NCI-H2107 treated with DMSO at 0.1 percent for 48 hours (cell line): ENCODE measurements around the gene RNASE11.
"Not testable (repeated sequence)": the region's sequence is repeated elsewhere in the genome, so short reads cannot be mapped to it uniquely, and the experiment has no call there.

Source experiments
- DNase-seq: peaks from one replicate; lab custom pipeline; 2025; ENCODE audit not compliant: unreplicated experiment; lab: John Stamatoyannopoulos, UW

The RNASE11 gene

DNA sequence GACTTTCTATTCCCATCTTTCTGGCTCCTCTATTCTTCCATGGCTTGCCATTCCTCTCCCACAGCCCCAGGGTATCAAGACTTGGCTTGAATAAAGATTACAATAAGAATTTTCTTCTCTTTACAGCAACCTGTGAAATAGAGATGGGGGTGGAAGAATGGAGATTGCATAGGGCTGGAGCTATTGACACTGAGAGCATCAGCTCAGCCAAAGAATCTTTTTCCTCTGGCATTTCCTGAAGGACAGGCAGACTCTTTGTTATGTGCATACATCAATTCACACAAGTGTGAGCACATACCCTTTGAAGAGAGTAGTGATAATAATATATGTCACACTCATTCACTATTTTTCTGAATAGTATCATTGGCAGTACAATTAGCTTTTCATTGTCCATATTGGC, 4.7 kb downstream of the RNASE11 start:
- no peak for DNase-seq

DNA sequence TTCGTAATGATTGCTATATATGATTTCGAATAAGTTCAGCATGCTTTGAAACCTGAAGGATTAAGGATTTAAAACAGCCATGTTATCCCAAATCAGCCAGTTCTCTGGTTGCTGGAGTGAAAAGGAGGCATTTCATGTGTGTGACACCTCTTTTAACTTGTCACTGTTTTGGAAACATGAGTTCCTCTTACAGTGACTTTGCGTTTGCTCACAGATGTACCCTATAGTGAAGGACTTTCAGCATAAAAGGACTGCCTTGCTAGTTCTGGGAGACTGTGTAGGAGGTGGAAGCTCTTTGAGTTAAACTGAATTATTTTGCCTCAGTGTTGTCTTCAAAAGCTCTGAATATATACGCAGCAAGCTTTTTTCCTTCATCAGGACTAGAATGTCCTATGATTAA, 7.6 kb downstream of the RNASE11 start:
- DNase-seq: no peak

DNA sequence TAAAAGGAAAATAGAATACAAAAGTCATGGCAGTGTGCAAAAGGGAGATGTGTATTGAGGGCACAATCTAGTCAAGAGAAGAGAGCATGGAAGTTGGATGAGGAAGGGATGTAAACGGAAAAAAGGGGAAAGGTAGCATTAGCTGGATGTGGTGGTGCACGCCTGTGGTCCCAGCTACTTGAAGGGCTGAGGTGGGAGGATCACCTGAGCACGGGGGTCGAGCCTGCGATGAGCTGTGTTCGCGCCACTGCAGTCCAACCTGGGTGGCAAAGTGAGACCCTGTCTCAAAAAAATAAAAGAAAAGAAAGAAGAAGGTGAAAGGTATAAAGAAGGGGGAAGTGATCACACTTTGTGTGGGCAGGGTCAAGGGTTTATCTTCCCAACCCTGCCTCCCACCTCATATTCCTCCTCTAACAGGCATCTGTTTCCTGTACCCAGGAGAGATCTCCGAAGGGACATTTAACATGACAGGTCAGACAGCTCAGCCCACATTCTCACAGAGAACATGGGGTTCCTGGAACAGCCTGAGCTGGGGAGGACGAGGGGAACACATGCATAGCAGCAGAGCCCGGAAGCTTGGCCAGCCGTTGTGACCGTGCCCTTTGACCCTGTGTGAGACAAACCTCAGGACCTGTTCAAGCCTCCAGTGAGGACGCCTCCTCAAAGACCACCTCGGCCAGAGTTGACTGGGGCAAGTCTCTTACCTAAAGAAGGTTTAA, 8.9 kb downstream of the RNASE11 start:
- DNase-seq: no peak

DNA sequence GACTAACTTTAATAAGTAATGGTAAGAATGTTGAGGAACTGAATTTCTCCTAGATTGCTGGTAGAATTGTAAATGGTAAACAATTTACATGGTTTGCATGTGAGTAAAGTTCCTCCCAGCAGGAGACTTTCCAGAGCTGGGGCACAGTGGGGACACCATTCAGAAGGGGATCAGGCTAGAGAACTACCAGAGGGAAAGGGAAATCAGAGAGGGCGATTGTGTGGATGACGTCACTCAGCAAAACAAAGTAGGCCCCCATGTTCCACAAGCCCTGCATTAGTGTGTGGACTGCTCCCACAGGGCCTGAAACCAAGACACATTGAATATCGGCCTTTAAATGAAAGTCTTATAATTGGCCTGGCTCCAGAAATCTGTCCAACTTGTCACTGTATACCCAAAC, 9.5 kb downstream of the RNASE11 start:
- no peak for DNase-seq

DNA sequence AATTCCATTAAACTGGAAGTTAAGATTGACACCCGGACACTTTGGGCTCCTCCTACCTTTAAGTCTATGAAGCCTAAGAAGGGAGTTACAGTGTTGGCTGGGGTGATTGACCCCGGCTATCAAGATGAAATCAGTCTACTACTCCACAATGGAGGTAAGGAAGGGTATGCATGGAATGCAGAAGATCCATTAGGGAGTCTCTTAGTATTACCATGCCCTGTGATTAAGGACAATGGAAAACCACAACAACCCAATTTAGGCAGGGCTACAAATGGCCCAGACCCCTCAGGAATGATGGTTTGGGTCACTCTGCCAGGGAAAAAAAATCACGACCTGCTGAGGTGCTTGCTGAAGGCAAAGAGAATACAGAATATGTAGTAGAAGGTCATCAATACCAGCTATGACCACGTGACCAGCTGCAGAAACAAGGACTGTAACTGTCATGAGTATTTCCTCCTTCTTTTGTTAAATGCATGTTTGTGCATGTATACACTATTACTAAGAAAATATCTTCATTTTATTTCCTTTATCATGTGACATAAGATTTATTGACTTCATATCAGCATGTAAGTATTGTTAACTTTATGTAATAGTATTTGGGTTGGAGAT, 15.3 kb downstream of the RNASE11 start:
- not testable (repeated sequence) for DNase-seq

DNA sequence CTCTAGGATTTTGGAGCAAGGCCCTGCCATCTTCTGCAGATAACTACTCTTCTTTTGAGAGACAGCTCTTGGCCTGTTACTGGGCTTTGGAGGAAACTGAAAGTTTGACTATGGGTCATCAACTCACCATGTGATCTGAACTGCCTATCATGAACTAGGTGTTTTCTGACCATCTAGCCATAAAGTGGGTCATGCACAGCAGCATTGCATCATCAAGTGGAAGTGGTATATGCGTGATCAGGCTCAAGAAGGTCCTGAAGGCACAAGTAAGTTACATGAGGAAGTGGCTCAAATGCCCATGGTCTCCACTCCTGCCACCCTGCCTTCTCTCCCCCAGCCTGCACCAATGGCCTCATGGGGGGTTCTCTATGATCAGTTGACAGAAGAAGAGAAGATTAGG, 17.1 kb downstream of the RNASE11 start:
- not testable (repeated sequence) for DNase-seq

DNA sequence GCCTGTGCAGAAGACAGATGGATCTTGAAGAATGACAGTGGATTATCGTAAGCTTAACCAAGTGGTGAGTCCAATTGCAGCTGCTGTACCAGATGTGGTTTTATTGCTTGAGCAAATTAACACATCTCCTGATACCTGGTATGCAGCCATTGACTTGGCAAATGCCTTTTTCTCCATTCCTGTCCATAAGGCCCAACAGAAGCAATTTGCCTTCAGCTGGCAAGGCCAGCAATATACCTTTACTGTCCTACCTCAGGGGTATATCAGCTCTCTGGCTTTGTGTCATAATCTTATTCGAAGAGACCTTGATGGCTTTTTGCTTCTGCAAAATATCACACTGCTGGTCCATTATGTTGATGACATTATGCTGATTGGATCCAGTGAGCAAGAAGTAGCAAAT, 17.9 kb downstream of the RNASE11 start:
- not testable (repeated sequence) for DNase-seq

DNA sequence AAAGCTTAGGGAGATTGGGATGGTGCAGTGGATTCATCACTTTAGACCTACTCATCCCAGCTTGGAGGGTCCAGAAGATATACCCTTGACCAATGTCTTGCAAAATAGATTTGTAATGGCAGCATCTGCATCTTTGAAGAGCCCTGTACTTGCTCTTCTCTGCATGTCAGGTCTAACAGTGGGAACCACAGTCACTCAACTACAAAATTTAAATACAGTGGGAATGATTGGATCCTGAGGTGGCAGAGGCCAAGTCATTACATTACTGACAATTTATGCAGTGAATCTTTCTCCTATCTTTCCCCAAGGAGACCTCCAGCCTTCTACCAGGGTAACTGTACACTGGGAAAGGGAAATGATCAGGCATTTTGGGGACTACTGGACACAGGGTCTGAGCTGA, 18.7 kb downstream of the RNASE11 start:
- DNase-seq: no peak

DNA sequence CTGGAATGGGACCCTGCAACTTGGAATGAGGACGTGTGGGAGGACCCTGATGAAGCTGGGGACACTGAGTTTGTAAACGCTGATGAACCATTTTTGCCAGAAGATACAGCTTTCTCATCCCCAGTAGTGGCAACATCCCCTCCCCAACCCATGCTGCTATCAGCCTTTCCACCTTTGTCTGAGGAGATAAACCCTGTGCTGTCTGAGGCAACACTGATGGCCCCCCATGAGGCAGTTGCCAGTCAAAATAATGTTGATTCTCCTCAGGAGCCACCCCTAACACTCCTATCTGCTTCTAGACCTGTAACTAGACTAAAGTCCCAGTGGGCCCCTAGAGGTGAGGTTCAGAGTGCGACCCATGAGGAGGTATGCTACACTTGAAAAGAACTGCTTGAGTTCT, 19.4 kb downstream of the RNASE11 start:
- DNase-seq: no peak

DNA sequence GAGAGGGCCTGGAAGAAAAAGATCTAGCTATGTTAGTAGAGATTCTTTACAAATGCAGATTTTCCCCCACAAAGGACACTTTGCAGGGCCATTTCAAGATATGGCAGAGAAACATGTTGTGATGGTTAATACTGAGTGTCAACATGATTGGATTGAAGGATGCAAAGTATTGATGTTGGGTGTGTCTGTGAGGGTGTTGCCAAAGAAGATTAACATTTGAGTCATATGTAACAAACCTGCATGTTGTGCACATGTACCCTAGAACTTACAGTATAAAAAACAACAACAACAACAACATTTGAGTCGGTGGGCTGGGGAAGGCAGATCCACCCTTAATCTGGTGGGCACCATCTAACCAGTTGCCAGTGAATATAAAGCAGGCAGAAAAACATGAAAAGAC, 20.6 kb downstream of the RNASE11 start:
- DNase-seq: not testable (repeated sequence)

DNA sequence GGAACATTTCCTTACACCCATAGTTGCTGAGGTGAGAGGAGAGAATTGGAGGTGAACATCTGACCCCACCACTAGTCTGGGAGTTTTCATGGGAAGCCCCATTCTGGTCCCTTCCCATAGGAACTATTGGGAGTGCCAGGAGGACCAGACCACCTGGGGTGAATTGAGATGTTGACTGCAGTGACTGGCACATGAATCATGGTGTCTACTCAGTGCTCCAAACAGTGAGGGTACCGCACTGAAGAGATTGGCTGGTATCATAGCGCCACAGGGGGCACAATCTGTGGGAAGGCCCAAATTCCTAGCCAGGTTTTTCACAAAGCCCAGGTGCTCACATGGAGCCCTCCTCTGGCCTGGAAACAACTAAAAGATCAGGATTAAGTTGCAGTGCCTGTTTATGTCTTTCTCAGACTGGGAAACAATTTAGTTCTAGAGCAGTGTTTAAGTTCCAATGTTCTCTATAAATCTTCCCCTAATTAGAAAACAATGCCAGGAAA, 23.3 kb downstream of the RNASE11 start:
- no peak for DNase-seq

DNA sequence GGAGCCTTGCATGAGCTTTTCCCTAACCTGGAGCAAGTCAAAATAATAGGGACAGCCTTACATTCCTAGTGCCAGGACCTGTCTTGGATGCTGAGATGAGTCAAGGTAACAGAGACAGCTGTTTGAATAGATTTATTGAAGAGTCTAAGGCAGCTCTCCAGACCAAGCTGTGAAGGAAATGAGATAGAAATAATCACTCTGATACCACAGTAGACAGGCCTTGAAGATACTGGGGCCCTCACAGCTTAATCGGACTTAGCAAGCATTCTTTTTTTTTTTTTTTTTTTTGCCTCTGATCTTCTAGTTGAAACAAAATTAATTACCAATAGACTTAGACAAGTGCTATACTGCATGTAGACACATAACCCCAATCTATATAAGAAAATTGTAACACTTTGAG, 23.8 kb downstream of the RNASE11 start:
- no peak for DNase-seq

DNA sequence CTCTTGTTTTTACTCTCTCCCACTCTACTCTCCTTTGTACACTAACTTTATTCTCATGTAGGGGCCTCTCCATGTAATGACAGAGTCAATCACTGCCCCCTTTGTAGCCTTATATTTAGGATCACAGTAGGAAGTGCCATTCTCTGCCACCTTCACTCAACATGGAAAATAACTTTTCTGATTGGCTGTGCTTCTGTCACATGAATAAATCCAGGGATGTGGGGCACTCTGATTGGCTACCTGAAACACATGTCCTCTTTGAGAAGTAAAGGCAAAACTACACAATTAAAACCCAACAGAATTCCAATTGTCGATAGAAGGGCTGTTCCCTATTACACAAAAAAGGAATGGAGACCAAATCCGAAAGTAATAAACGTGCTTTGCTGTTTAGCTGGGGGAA, 26.8 kb downstream of the RNASE11 start, which contains the start of gene RNASE9:
Gene RNASE9 (minus strand): TSS at position 87 of the 400 bp plus-strand sequence.
- DNase-seq: no peak

DNA sequence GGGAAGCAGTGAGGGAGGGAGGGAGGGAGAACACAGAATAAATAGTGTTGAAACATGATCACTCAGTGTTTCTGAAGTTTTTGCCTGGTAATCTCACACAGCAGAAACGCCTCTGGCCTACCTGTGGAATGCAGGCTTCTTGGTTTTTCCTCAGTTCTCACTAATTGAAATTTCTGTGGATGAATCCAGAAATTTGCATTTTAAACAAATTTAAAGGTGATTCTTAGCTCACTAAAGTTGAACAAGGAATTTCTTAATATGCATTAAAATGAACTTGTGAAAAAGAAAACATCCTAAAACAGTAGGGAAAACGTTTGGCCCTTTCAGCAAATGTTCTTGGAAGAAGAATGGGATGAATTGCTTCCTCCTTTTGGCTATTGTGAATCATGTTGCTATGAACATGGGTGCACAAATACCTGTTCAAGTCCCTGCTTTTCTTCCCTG, 28.3 kb downstream of the RNASE11 start:
- no peak for DNase-seq

DNA sequence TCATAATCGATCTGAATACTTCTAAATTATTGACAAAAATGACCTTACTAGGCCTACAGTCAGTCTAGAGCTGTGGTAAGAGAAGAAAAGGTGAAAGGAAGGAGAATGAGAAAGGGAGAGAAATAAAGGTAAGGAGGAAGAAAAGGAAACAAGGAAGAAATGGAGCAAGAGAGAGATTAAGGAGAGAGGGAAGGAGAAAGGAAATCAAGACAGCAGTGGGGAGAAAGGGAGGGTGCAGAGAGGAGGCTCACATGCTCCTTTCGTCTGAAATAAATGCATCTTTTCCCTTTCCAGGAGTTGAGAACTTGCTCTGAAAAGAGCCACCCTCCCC, 30.6 kb downstream of the RNASE11 start:
- no peak for DNase-seq

DNA sequence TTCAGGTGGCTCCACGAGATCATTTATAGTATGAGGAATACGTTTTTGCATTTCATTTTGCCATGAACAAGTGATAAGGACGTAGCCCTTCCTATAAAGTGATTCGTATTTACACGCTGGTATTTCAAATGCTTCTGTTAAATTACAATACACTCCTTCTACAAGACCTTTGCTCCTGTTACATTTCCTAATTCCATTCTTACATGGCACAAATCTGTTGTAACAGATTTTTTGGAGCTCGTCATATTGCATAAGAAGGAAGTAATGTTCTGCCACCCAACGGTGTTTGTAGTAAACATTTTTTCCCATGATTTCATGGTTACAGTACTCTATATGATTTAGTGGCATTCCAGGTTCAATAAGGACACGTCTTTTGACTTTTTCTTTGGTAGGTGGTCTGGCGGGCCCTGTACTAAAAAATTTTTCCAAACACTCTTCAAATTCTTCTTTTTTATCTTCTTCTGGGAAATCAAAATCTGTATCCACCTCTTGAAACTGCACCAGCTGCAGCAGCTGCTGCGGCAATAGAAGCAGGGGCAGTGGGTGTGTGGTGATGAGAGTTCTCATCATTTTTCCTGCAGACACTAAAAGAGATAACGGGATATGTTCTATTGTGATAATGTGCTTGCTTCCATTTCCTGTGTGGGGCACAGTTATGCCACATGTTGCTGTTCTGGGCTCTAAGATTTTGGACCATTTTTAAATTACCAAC, 31.1 kb downstream of the RNASE11 start:
- DNase-seq: no peak

DNA sequence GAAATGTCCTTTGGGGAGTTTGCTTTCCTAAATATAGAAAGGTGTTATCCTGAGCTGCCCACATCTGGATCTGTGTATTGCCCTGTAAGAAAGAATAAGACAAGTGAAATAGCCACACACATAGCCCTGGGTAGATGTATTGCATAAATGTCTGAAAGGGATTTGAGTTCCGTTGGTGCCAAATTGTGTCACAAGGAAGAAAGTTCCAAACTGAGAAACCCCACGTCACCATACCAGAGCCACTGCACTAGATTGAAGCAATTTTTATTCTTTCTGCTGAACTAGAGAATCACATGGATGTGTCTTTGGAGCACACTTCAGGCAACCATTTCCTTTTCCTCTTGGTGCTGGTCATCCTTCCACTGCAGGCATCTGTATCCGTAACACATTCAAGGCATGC, 32.0 kb downstream of the RNASE11 start:
- no peak for DNase-seq

DNA sequence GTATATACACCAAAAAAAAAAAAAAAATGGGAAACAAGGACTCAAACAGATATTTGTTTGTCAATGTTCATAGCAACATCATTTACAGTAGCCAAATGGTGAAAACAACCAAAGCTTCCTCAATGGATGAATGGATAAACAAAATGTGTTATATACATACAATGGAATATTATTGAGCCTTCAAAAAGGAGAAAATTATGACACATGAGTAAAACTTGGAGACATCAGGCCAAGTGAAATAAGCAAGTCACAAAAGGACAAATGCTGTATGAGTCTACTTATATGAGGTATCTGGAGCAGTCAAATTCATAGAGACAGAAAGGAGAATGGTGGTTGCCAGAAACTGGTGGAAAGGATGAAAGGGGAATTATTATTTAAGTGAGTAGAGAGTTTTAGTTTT, 34.8 kb downstream of the RNASE11 start:
- no peak for DNase-seq

DNA sequence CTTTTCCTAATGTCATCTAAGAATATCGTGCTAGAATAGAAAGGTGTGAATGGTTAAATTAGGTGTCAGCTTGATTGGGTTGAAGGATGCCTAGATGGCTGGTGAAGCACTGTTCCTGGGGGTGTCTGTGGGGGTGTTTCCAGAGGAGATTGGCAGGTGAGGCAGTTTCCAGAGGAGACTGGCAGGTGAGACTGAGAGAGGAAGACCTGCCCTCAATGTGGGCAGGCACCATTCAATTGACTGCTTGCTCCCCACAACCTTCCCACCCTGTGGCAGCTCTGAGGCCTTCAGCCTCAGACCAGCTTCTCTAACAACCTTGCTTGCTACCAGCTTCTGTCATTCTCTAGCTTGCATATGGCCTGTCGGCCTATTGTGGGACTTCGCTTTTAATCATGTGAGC, 36.2 kb downstream of the RNASE11 start:
- no peak for DNase-seq

DNA sequence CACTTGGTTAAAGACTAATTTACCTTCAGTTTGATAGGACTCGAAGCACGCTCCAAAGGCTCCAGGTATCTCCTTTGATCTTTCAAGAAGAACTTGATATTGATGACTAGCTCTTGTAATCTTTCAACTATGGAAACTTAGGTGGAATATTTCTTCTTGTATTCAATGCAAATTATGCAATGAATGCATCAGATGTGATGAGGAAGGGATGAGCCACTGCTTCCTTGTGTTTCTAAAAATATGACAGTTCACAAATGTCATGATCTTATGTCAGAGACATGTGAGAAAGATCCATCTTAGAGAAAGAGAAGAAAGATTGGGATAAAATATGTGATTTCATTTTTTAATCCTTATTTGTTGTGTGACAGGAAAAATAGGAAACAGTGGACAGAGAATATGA, 36.9 kb downstream of the RNASE11 start:
- no peak for DNase-seq

DNA sequence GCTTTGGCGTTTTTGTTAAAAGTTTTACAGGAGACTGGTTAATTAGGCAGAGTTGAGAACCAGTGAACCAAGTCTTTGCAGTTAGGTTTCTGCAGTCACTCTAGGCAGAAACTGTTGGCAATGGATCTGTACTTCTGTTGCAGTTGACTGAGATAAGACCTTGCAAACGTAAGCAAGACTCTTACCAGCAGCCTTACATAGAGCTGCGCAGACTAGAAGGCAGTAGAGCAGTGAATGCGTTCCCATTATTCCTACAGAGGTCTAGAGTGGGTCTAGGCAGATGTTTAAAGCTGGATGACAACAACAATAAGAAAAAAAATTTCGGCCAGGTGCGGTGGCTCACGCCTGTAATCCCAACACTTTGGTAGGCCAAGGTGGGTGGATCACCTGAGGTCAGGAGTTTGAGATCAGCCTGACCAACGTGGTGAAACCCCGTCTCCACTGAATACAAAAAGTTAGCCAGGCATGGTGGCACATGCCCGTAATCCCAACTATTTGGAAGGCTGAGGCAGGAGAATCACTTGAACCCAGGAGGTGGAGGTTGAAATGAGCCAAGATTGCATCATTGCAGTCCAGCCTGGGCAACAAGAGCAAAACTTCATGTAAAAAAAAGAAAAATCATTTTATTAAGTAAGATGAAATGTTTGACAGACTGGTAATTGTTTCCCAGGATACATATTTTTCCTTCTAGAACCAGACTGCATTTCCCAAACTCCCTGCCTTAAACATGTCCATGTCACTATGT, 39.2 kb downstream of the RNASE11 start:
- DNase-seq: no peak
